Measurements from ENCODE around the gene CXADR. TPM values are rescaled to one million over a fixed set of nuclear protein-coding genes. Genes with fewer than 3 reads are reported as not detected.
"Not testable (repeated sequence)": the region's sequence is repeated elsewhere in the genome, so short reads cannot be mapped to it uniquely, and the experiment has no call there.

CXADR gene
- total RNA-seq, 2 donors from 2014 or later, result 0.28 TPM; not detected in 1

GRCh38 chr21:17482928-17483327 lies 29.9 kb upstream of the CXADR start:
- no peak overlapping the region for H3K4me3 ChIP-seq
- no peak for TF ChIP-seq CTCF (IDR thresholded peaks at IDR 0.05)
- no peak overlapping the region for H3K27ac ChIP-seq
- ATAC-seq (ENCODE audit: insufficient number of reproducible peaks, low FRiP score, low read depth) (no peak), DNase-seq (ENCODE audit: low spot score) (no peak)
- H3K9me3 ChIP-seq, result no peaks in the 10 kb centered on the region
- H3K36me3 ChIP-seq, result no peaks in the 10 kb centered on the region
- no peaks in the 10 kb centered on the region for H3K4me1 ChIP-seq (ENCODE audit: control insufficient read depth in 1 of 2, low read depth in 2 of 2)
- H3K27me3 ChIP-seq (replicated peaks; ENCODE audit: insufficient read depth), result no peaks in the 10 kb centered on the region

- H3K27me3 ChIP-seq (replicated peaks; ENCODE audit: insufficient read depth), result no peaks in the 10 kb centered on the region
- no peak overlapping the region for H3K4me3 ChIP-seq
- peaks cover 0 to 8% of the 10 kb centered on the region in 2 donors for H3K4me1 ChIP-seq (ENCODE audit: control insufficient read depth in 1 of 2, low read depth in 2 of 2)
- no peak for DNase-seq (ENCODE audit: low spot score)
- no peak for TF ChIP-seq CTCF (IDR thresholded peaks at IDR 0.05)
- H3K27ac ChIP-seq, result no peak overlapping the region
- H3K9me3 ChIP-seq, result no peaks in the 10 kb centered on the region
- no peak for ATAC-seq (ENCODE audit: insufficient number of reproducible peaks, low FRiP score, low read depth)
- H3K36me3 ChIP-seq, result no peaks in the 10 kb centered on the region
These were observed 24.2 kb upstream of the CXADR start for GRCh38 chr21:17488620-17489019.

GRCh38 chr21:17489565-17489964 lies 23.3 kb upstream of the CXADR start:
- not testable (repeated sequence) for H3K4me3 ChIP-seq; H3K27me3 ChIP-seq (replicated peaks; ENCODE audit: insufficient read depth); H3K9me3 ChIP-seq; H3K4me1 ChIP-seq (ENCODE audit: control insufficient read depth in 1 of 2, low read depth in 2 of 2); H3K27ac ChIP-seq; DNase-seq (ENCODE audit: low spot score); H3K36me3 ChIP-seq
- peak; percentile 52 for ATAC-seq (ENCODE audit: insufficient number of reproducible peaks, low FRiP score, low read depth)

GRCh38 chr21:17491716-17492414 lies 21.0 kb upstream of the CXADR start:
- no peak overlapping the region for H3K27ac ChIP-seq
- DNase-seq (ENCODE audit: low spot score), result peak; percentile 25
- TF ChIP-seq CTCF (IDR thresholded peaks at IDR 0.05), result no peak

GRCh38 chr21:17492415-17493168 lies 20.3 kb upstream of the CXADR start:
- no peak for TF ChIP-seq CTCF (IDR thresholded peaks at IDR 0.05)
- Histone ChIP-seq H3K4me3 (no peak overlapping the region), H3K4me1 (ENCODE audit: control insufficient read depth in 1 of 2, low read depth in 2 of 2) (peaks cover 0 to 8% of the 10 kb centered on the region in 2 donors), H3K36me3 (no peaks in the 10 kb centered on the region), H3K27ac (no peak overlapping the region), H3K27me3 (replicated peaks; ENCODE audit: insufficient read depth) (no peaks in the 10 kb centered on the region), H3K9me3 (no peaks in the 10 kb centered on the region)
- DNase-seq (ENCODE audit: low spot score), result no peak
- ATAC-seq (ENCODE audit: insufficient number of reproducible peaks, low FRiP score, low read depth), result no peak

More at GRCh38 chr21:17491716-17492414, 21.0 kb upstream of the CXADR start:
- Histone ChIP-seq H3K4me1 (ENCODE audit: control insufficient read depth in 1 of 2, low read depth in 2 of 2) (peaks cover 0 to 8% of the 10 kb centered on the region in 2 donors), H3K9me3 (no peaks in the 10 kb centered on the region), H3K27me3 (replicated peaks; ENCODE audit: insufficient read depth) (no peaks in the 10 kb centered on the region), H3K36me3 (no peaks in the 10 kb centered on the region), H3K4me3 (no peak overlapping the region)
- ATAC-seq (ENCODE audit: insufficient number of reproducible peaks, low FRiP score, low read depth), result no peak

All from thoracic aorta (tissue), 2 donors.